GM15510 (cell line): ENCODE measurements around the gene MUC16.

Source experiments
- POLR2A ChIP-seq: IDR thresholded peaks from 3 replicates; pipeline ENCODE4 v1.6.1; 2011; ENCODE audit warnings: borderline replicate concordance; ENCODE audit not compliant: insufficient read length; ENCODE audit errors: extremely low read depth

MUC16 gene

GRCh38 chr19:9018163-9018875 is 8.1 kb upstream of the MUC16 start:
- TF ChIP-seq POLR2A, result no peak

GRCh38 chr19:9014803-9015202 is 4.6 kb upstream of the MUC16 start:
- no peak for TF ChIP-seq POLR2A

DNA sequence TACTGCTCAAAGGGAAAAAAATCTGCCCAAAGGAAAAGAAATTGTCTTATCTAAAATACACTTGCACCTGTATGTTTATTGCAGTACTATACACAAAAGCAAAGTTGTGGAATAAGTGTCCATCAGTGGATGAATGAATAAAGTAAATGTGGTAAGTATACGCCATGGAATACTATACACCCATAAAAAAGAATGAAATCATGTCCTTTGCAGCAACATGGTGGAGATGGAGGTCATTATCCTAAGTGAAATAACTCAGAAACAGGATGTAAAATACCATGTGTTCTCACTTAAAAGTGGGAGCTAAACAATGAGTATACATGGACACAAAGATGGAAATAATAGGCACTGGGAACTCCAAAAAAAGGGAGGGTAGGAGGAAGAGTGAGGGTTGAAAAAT is 3.8 kb upstream of the MUC16 start:
- no peak for TF ChIP-seq POLR2A

- no peak for TF ChIP-seq POLR2A
Measured at GRCh38 chr19:9011875-9012274, 1.7 kb upstream of the MUC16 start.

GRCh38 chr19:9010693-9011092 is 484 bp upstream of the MUC16 start:
- TF ChIP-seq POLR2A, result no peak

DNA sequence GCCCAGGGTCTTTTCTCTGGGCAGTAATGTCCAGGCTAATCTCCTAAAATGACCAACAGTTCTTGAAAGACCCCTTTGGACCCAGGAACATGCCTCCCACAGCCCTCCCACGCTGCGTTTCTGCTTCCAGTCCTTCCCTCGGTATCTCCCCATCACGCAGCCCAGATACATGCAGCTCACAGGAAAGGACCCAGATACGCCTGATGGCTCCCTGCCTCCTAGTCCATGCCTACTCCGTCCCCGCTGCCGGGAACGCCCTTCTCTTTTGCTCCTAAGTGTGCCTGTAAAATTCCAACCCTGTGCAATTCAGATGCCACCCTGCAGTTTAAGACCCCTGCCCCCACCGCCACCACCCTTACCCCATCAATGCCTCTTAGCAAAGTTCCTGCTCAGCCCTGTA is 778 bp downstream of the MUC16 start:
- TF ChIP-seq POLR2A, result no peak

DNA sequence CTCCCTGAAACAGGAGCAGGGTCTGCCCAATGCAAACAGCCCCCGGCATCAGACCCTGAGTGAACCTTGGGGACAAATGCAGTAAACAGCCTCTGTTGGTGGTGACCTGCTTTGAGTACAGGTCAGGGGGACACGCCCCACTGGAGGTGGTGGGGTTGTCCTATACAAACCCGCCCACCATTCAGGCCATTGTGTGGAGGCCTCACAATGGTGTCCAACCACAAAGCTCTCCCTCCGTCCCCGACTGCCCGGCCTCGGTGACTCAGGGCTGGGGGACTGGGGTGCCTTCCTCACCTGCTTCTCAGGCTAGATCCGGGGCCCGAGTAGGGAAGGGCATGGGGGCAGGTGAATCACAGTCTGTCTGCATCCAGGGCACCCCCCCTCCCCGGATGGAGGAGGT is 1.5 kb downstream of the MUC16 start:
- TF ChIP-seq POLR2A, result no peak

DNA sequence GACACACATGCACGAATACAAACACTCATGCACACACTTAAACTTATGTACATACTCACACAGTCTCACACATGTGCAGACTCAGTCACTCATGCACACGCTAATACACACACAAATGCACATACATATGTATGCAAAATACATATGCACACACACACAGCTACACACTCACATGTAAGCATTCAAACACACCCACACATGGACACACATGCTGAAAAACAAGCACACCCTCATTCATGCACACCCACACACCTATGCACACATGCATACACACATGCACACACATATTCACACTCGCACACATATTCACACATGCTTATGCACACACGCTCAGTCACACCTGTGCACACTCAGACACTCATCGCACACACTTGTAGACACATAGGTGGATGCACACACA is 9.3 kb downstream of the MUC16 start:
- no peak for TF ChIP-seq POLR2A

DNA sequence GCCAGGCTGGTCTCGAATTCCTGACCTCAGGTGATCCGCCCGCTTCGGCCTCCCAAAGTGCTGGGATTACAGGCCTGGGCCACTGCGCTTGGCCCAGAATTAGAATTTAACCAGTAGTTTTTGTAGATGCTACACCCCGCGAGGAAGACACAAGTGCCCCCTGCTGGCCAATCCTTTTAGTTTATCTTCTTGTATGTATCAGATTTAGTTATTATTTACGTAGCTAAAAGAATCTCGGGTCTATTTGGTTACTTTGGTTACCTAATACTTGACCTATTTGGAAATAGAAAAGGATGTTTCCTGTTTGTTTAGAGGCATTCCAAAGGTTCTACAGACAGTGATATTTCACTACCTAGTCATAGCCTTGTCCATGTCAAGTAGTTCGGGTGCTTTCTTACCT is 22.0 kb downstream of the MUC16 start:
- no peak for TF ChIP-seq POLR2A

DNA sequence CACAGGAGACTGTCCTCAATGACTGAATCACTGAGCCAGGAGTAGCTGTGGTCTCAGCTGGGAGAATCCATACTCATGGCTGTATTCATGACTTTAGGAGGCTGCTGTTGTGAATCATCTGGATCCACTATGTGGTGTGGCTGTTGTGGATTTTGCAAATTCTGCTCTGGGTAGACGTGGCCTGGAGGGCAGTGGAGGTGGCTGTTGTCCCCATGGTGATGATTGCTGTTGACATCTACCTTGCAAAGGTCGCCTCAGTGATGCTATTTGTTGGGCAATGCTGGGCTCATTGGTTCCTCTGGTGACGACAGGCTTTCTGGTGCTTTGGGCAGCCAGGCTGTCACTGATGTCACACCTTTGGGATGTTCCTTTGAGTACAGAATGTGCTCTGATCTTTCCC is 23.9 kb downstream of the MUC16 start:
- no peak for TF ChIP-seq POLR2A

DNA sequence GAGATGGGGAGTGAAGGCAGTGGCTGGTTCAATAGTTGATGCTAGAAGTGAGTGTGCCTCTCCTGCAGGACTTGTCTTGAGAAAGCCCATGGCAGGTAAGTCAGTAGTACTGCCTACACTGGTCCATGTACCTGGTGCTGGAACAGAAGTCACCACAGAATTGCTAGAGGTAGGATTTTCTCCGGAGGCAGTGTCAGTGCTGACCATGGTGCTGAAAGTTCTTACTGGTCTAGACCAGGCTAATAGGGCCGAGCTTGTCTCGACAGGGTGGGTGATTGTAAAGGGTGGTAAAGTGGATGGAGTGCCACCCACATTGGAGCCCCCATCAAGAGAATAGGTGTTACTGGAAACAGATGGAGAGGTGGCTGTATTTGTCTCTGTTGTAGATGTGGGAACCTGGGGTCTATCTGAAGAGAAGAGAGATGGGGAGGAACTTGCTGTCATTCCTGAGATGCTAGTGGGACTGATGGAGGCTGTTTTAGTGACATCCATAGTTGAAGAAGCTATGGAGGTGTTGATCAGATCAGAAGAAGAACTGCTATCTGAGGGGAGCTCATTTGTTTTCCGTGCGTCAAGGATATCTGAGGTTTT is 36.6 kb downstream of the MUC16 start:
- no peak for TF ChIP-seq POLR2A

DNA sequence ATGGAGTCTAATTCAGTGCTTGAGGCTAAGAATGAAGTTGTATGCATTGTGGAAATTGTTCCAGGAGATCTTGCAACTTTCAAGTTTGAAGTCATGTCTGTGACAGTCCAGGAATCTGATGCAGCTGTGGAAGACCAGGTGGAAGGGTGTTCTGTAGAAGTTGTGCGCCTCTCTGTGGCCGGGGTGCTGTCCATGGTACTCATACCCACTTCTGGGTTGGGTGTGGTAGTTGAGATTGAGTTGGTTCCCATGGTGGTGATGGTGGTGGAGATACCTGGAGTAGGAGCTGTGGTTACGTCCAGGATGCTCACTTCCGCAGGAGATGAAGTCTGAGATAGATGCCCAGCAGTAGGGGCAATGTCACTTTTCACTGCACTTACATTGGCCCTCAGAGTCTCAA is 44.3 kb downstream of the MUC16 start:
- no peak for TF ChIP-seq POLR2A
